Measurements from ENCODE around the gene SLC35G1. TPM values are rescaled to one million over a fixed set of nuclear protein-coding genes. Genes with fewer than 3 reads are reported as not detected.

Gene SLC35G1
- total RNA-seq, 1 experiment from 2014 or later, result 1.3 TPM

GRCh38 chr10:93873420-93874115, 20.2 kb upstream of the SLC35G1 start:
- in situ Hi-C loops (cut with HindIII; ENCODE audit: low pct_unique_long_range_greater_than_20kb, low sequenced_read_pairs), result no loop called here
- peak; percentile 10 for DNase-seq (ENCODE audit: low read depth)

DNA sequence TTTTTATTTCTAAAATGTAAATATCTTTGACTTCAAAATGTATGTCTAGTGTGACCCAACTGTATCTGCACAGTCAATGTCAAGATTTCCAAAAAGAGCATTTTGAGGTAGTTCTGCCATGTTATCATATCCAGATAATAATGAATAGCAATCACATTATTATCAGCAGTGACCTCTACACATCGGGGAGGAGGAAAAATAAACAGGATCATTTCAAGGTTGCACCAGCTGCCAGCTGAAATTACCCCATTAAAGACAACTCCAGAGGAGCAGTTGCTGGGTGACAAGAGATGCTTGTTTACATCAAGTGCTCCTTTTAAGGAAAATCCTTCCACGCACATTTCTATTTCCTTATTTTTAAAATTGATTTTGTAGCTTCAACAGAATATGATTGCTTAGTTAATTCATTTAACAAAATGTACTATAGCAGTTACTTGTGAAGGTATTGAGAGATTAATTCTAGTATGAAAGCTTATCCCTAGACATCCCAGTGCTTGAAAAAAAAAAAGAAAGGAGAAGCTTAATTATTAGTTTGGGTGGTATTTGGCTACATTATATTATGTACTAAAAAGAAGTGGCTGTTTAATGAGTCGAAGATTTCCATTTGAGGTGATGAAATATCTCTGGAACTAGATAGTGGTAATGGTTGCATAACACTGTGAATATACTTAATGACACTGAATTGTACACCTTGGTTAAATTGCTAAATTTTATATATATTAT, 19.3 kb upstream of the SLC35G1 start:
- DNase-seq (ENCODE audit: low read depth), result no peak
- in situ Hi-C loops (cut with HindIII; ENCODE audit: low pct_unique_long_range_greater_than_20kb, low sequenced_read_pairs), result no loop called here

GRCh38 chr10:93875032-93875358, 18.8 kb upstream of the SLC35G1 start:
- no peak for DNase-seq (ENCODE audit: low read depth)
- in situ Hi-C loops (cut with HindIII; ENCODE audit: low pct_unique_long_range_greater_than_20kb, low sequenced_read_pairs), result no loop called here

DNA sequence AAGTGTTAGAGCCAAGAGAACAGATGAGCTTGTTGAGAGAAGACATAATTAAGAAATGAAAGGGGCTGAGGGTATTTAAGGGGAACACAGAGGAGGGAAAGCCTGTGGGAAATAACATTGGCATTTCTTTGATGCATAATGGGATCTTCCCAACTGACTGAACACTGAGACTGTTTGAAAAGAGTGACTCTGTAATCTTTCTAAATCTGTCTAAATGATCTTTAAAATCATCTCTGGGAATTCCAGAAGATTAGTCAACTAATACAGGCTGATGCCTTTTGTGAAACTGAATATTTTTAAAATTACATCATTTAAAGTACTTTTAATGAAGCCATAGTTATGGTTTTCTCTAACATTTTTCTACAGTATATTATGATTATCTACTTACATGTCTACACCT, 17.4 kb upstream of the SLC35G1 start:
- DNase-seq (ENCODE audit: low read depth), result no peak
- in situ Hi-C loops (cut with HindIII; ENCODE audit: low pct_unique_long_range_greater_than_20kb, low sequenced_read_pairs), result no loop called here

GRCh38 chr10:93879273-93879672, 14.5 kb upstream of the SLC35G1 start:
- in situ Hi-C loops (cut with HindIII; ENCODE audit: low pct_unique_long_range_greater_than_20kb, low sequenced_read_pairs), result no loop called here
- DNase-seq (ENCODE audit: low read depth), result no peak

GRCh38 chr10:93894516-93895378, 969 bp downstream of the SLC35G1 start:
- no peak for DNase-seq (ENCODE audit: low read depth)
- in situ Hi-C loops (cut with HindIII; ENCODE audit: low pct_unique_long_range_greater_than_20kb, low sequenced_read_pairs), result no loop called here

DNA sequence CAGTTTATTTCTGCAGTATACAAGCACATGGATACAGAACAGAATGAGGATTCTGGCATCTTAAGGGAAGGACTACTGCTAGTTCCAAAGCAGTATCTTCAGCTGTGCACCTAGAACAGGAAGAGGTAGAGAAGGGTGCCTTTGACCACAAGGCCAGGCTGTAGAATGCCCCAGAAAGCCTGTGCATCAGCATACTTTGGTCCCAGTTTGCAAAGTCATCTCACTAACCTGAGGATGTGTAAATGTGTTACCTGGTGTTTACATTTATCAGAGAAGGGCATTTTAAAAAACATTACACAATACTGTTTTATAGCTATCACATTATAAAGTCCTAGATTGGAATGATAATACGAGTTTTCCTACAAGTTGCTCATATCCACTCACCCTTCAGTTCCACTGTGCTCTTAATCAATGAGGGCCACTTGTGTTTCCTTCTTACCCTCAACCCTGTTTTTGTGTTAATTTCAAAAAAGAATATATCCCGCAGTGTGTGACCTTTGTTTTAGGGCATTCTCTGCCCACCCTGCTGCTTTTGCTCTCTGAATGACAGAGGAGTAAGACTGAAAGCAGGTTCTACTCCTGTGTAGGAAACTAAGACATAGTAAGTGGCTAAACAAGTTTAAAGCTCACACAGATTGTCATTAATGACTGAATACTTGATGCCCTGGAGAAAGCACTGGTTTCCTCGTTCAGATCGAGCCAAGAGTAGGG, 3.4 kb downstream of the SLC35G1 start:
- in situ Hi-C loops (cut with HindIII; ENCODE audit: low pct_unique_long_range_greater_than_20kb, low sequenced_read_pairs), result no loop called here

DNA sequence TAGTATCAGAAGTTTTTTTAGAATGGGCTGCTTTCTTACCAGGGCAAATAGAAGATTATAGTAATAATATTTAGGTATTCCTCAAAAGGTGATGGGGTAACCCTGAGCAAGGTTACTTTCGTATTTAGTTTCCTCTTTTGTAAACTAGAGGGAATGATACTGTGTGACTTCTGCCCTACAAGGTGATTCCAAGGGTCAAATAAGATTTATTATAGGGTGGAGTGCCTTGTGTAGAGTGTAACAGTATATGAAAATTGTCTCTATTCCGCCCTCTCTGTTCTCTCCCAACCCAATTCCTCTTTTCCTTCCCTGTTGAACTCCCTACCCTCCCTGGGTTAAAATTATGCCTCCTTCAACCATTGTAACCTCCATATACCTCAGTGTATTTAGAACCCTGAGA, 5.3 kb downstream of the SLC35G1 start:
- in situ Hi-C loops (cut with HindIII; ENCODE audit: low pct_unique_long_range_greater_than_20kb, low sequenced_read_pairs), result no loop called here
- DNase-seq (ENCODE audit: low read depth), result no peak

More for the DNA sequence above, 3.4 kb downstream of the SLC35G1 start:
- DNase-seq (ENCODE audit: low read depth), result no peak

DNA sequence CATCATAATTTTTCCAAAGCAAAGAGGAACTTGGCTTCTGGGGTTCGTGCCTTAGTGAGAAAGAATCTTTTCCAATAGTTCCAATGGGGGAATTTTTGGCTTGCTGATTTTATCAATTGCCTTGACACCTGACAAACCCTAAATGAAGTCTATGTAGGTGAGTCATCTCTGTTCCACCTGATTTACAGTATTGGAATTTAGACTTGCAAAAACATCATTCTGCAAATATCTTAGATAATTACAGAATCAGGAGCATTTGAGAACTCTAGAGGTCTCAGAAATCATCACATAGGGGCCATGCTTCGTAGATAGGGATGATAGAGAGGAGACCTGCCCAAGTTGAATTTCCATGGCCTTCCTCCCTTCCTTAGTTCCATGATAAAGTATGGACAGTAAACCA, 9.3 kb downstream of the SLC35G1 start:
- no peak for DNase-seq (ENCODE audit: low read depth)
- in situ Hi-C loops (cut with HindIII; ENCODE audit: low pct_unique_long_range_greater_than_20kb, low sequenced_read_pairs), result no loop called here

- no peak for DNase-seq (ENCODE audit: low read depth)
- in situ Hi-C loops (cut with HindIII; ENCODE audit: low pct_unique_long_range_greater_than_20kb, low sequenced_read_pairs), result no loop called here
Measured at GRCh38 chr10:93904901-93905300, 11.1 kb downstream of the SLC35G1 start.

GRCh38 chr10:93907059-93907458, 13.3 kb downstream of the SLC35G1 start:
- DNase-seq (ENCODE audit: low read depth), result no peak
- in situ Hi-C loops (cut with HindIII; ENCODE audit: low pct_unique_long_range_greater_than_20kb, low sequenced_read_pairs), result no loop called here

DNA sequence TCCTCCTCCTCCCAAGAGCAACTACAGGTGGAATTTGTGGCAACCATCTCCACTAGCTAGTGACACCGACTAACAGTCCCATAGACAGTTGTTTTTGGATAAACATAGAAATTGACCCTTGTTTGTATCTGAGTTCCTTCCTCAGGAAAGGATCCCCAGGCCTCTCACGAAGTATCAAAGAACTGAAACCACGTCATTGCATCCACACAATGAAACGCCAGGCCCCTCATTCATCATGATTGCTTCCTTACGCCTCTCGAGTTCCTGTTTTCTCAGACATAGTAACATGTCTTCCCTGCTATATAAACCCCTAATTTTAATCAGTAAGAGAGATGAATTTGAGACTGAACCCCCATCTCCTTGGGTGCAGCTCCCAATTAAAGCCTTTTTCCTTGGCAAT, 18.1 kb downstream of the SLC35G1 start:
- no peak for DNase-seq (ENCODE audit: low read depth)
- in situ Hi-C loops (cut with HindIII; ENCODE audit: low pct_unique_long_range_greater_than_20kb, low sequenced_read_pairs), result no loop called here

DNA sequence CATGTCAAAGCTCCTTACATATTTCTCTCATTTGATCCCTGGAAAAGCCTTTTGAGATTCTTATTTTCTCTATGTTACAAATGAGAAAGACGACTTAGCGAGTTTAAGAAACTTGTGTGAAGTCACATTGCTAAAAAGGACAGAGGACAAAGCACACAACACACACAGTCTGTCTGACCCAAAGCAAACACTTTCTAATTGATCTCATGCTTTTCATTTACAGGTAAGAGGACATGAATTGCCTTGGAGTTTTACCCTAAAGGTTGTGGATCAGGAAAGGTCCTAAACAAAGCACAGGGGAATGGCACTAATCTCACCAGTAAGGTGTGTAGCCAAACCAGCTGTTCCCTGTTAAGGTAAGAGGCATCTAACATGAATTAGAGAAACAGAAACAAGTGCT, 18.7 kb downstream of the SLC35G1 start:
- in situ Hi-C loops (cut with HindIII; ENCODE audit: low pct_unique_long_range_greater_than_20kb, low sequenced_read_pairs), result no loop called here
- no peak for DNase-seq (ENCODE audit: low read depth)

- DNase-seq (ENCODE audit: low read depth), result no peak
- in situ Hi-C loops (cut with HindIII; ENCODE audit: low pct_unique_long_range_greater_than_20kb, low sequenced_read_pairs), result no loop called here
Measured at GRCh38 chr10:93913706-93914105, 19.9 kb downstream of the SLC35G1 start.

- peak; percentile 76 for DNase-seq (ENCODE audit: low read depth)
- in situ Hi-C loops (cut with HindIII; ENCODE audit: low pct_unique_long_range_greater_than_20kb, low sequenced_read_pairs), result no loop called here
Measured at GRCh38 chr10:93915598-93915997, 21.8 kb downstream of the SLC35G1 start.

DNA sequence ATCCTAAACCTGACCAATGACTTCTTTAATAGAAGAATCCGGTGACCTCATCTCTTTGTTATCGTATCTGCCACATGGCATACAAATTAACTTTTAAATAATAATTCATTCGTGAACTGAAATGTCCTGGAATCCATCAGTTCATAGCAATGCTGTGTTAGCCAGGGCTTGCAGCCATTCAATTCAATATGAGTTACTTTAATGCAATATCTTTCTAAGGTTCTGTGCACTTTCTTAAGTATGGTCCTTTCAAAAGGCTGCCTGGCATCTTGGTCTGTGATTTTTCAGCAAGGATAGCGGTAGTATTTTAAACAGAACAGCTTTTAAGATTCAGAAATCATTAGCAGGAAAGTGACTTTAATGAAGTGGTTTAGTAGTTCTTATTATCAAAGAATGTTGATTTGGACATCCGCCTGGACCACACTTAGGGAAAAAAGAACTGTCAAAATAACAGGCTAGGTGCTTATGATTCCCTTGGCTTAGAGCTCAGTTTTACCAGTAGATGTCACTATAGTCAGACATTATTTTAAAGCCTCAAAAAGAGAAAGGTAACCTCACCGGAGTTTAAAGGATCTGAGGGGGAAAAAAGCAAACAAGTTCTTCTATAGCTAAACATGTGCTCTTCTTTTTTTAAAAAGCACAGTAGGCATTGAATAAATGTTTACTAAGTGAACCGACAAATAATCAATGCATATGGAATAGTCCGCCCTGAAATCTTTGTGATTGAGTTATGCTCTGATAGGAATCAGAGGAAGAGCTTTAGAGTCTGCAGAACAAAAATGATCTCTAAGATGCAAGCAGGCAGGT, 22.7 kb downstream of the SLC35G1 start:
- DNase-seq (ENCODE audit: low read depth), result peak; percentile 40
- in situ Hi-C loops (cut with HindIII; ENCODE audit: low pct_unique_long_range_greater_than_20kb, low sequenced_read_pairs), result no loop called here

- DNase-seq (ENCODE audit: low read depth), result no peak
- in situ Hi-C loops (cut with HindIII; ENCODE audit: low pct_unique_long_range_greater_than_20kb, low sequenced_read_pairs), result no loop called here
Measured at GRCh38 chr10:93917064-93917391, 23.2 kb downstream of the SLC35G1 start.

DNA sequence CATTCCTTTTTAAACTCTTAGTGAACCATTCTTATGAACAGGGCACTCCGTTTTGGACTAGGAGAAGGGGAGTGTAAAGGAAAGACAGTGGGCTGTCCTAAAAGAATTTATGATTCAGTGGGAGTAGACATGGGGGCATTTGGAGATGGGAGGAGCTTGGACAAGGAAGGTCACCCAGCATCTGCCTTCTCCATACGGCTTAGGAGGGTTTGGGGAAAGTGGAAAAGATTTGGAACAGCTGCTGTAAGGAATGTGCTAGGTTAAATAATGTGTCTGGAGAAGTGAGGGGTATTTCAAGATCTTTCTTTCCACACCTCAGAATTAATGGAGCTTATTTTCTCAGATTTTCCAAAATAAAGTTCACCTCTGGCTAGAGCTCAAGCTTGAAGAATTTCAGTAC, 24.0 kb downstream of the SLC35G1 start:
- in situ Hi-C loops (cut with HindIII; ENCODE audit: low pct_unique_long_range_greater_than_20kb, low sequenced_read_pairs), result no loop called here
- no peak for DNase-seq (ENCODE audit: low read depth)

Measured in Caki2 (cell line).